NCI-H2029 (cell line): ENCODE data around the gene MAS1.

Experiments
- DNase-seq: peaks from one replicate; lab custom pipeline; 2025; lab: John Stamatoyannopoulos, UW

The MAS1 gene

GRCh38 chr6:159880412-159880975, 10.3 kb upstream of the MAS1 start:
- DNase-seq, result no peak

- DNase-seq, result no peak
These were observed 6.1 kb upstream of the MAS1 start for GRCh38 chr6:159884720-159885119.

GRCh38 chr6:159886270-159886669, 4.5 kb upstream of the MAS1 start:
- no peak for DNase-seq

- no peak for DNase-seq
These were observed 3.6 kb upstream of the MAS1 start for GRCh38 chr6:159887146-159887545.

GRCh38 chr6:159887761-159888160, 3.0 kb upstream of the MAS1 start:
- DNase-seq, result no peak

GRCh38 chr6:159890201-159890600, 587 bp upstream of the MAS1 start:
- no peak for DNase-seq

- DNase-seq, result no peak
These were observed 1.3 kb downstream of the MAS1 start for GRCh38 chr6:159892053-159892452.

- no peak for DNase-seq
These were observed 2.3 kb downstream of the MAS1 start for GRCh38 chr6:159893064-159893463.

GRCh38 chr6:159894991-159895390, 4.2 kb downstream of the MAS1 start:
- no peak for DNase-seq

- no peak for DNase-seq
These were observed 6.8 kb downstream of the MAS1 start for GRCh38 chr6:159897603-159898002.

GRCh38 chr6:159898519-159898918, 7.7 kb downstream of the MAS1 start:
- no peak for DNase-seq

GRCh38 chr6:159899994-159900745, 9.4 kb downstream of the MAS1 start:
- DNase-seq, result no peak

- DNase-seq, result no peak
These were observed 11.8 kb downstream of the MAS1 start for GRCh38 chr6:159902620-159903019.

- no peak for DNase-seq
These were observed 13.7 kb downstream of the MAS1 start for GRCh38 chr6:159904497-159904911.

GRCh38 chr6:159906400-159906799, 15.6 kb downstream of the MAS1 start:
- no peak for DNase-seq

GRCh38 chr6:159908535-159908934, 17.7 kb downstream of the MAS1 start:
- no peak for DNase-seq

- no peak for DNase-seq
These were observed 18.2 kb downstream of the MAS1 start for GRCh38 chr6:159908979-159909378.

- DNase-seq, result no peak
These were observed 19.6 kb downstream of the MAS1 start for GRCh38 chr6:159910342-159910741.

GRCh38 chr6:159913375-159913774, 22.6 kb downstream of the MAS1 start:
- DNase-seq, result no peak

- no peak for DNase-seq
These were observed 23.2 kb downstream of the MAS1 start for GRCh38 chr6:159913862-159914564.

GRCh38 chr6:159914565-159914923, 23.8 kb downstream of the MAS1 start:
- no peak for DNase-seq

- no peak for DNase-seq
These were observed 24.6 kb downstream of the MAS1 start for GRCh38 chr6:159915397-159915796.

- DNase-seq, result no peak
These were observed 25.4 kb downstream of the MAS1 start for GRCh38 chr6:159916237-159916636.
